Cardiac muscle cell (in vitro differentiated cells and primary cell): ENCODE data around the gene INPP5B. TPM values are rescaled to one million over a fixed set of nuclear protein-coding genes. Genes with fewer than 3 reads are reported as not detected.
A peak's percentile ranks its signal among the peaks of the same experiment; 100 is the strongest.

Experiments used
- DNase-seq, 2 donors: peaks; one replicate each; pipeline versions ENCODE4 v3.0.0 to v3.0.0-alpha.2; 2010 to 2017; ENCODE audit warnings: low read depth in 1 of 2, low spot score in 1 of 2
- H3K27ac ChIP-seq: fragments of 200-600 bp; sonication (generic); 2 replicates; pipeline ENCODE4 v1.5.1; 2016
- H3K27me3 ChIP-seq: fragments of 200-600 bp; sonication (generic); 2 replicates; pipeline ENCODE4 v1.6.0; 2016; ENCODE audit warnings: control low read depth
- H3K36me3 ChIP-seq: fragments of 200-600 bp; sonication (generic); 2 replicates; pipeline ENCODE4 v1.5.1; 2016; ENCODE audit warnings: control low read depth
- H3K4me1 ChIP-seq: fragments of 200-600 bp; sonication (generic); 2 replicates; pipeline ENCODE4 v1.8.1; 2017; ENCODE audit warnings: low read depth, mild to moderate bottlenecking, mixed run types
- H3K4me3 ChIP-seq: fragments of 200-600 bp; sonication (generic); 2 replicates; pipeline ENCODE4 v1.5.1; 2016; ENCODE audit warnings: mild to moderate bottlenecking
- H3K9me3 ChIP-seq: fragments of 200-600 bp; sonication (generic); 2 replicates; pipeline ENCODE4 v1.5.1; 2017; ENCODE audit warnings: low read depth, mild to moderate bottlenecking, control low read depth
- CTCF ChIP-seq: IDR thresholded peaks from 2 replicates; pipeline ENCODE4 v1.5.1; 2012; ENCODE audit warnings: low read depth, mild to moderate bottlenecking, low read length
- polyA plus RNA-seq: library from polyadenylated mRNA; unstranded; fragments of >200 nt; fragmentation: Nextera tagmentation; extraction: Ambion mirVana; gene quantifications from 2 replicates; pipeline ENCODE4 v1.2.1, GENCODE V29; 2016
- total RNA-seq: library from RNA; depleted of rRNA; stranded (reverse); fragments of >200 nt; gene quantifications from 2 replicates; pipeline ENCODE4 v1.2.3, GENCODE V29; 2016

The INPP5B gene
- total and polyA plus RNA-seq, 2 experiments from 2014 or later: 9.9 to 18.4 TPM

GRCh38 chr1:37811027-37811655, 135.7 kb downstream of the INPP5B start:
- TF ChIP-seq CTCF: peak; percentile 95
- no peaks in the 10 kb centered on the region for H3K9me3 ChIP-seq
- no peak overlapping the region for H3K4me3 ChIP-seq
- H3K27ac ChIP-seq: no peak overlapping the region
- peak; percentile 83 to 91 for DNase-seq
- H3K36me3 ChIP-seq: peaks cover 2% of the 10 kb centered on the region
- H3K27me3 ChIP-seq: no peaks in the 10 kb centered on the region
- H3K4me1 ChIP-seq: peaks cover 5% of the 10 kb centered on the region

Other genes with a start within 250 kb of the INPP5B start
- 0.14 TPM in 1 of 2 replicates, not detected in the other for gene EPHA10, start 181.9 kb downstream of the INPP5B start, total RNA-seq
- 0.38 TPM in 1 of 2 replicates, not detected in the other for gene EPHA10, start 181.9 kb downstream of the INPP5B start, polyA plus RNA-seq
- 1.3 and 5.4 TPM in 2 replicates for gene MANEAL, start 153.2 kb downstream of the INPP5B start, total RNA-seq
- 1.7 and 4.1 TPM in 2 replicates for gene MANEAL, start 153.2 kb downstream of the INPP5B start, polyA plus RNA-seq
- 104 and 130 TPM in 2 replicates for gene C1orf122, start 139.3 kb downstream of the INPP5B start, total RNA-seq
- gene C1orf122, start 139.3 kb downstream of the INPP5B start, polyA plus RNA-seq: 105 and 174 TPM in 2 replicates
- gene YRDC, start 138.8 kb downstream of the INPP5B start, total RNA-seq: 9.7 and 17.2 TPM in 2 replicates
- gene YRDC, start 138.8 kb downstream of the INPP5B start, polyA plus RNA-seq: 20.0 and 22.2 TPM in 2 replicates
- gene MTF1, start 87.5 kb downstream of the INPP5B start, total RNA-seq: 1.5 and 1.6 TPM in 2 replicates
- 5.7 and 9.3 TPM in 2 replicates for gene MTF1, start 87.5 kb downstream of the INPP5B start, polyA plus RNA-seq
- gene SF3A3, start 43.0 kb upstream of the INPP5B start, total RNA-seq: 48.0 and 51.1 TPM in 2 replicates
- 47.7 and 58.9 TPM in 2 replicates for gene SF3A3, start 43.0 kb upstream of the INPP5B start, polyA plus RNA-seq
- gene FHL3, start 58.5 kb upstream of the INPP5B start, total RNA-seq: 27.5 and 47.4 TPM in 2 replicates
- 33.0 and 38.6 TPM in 2 replicates for gene FHL3, start 58.5 kb upstream of the INPP5B start, polyA plus RNA-seq
- gene UTP11, start 65.7 kb upstream of the INPP5B start, total RNA-seq: 55.4 and 57.7 TPM in 2 replicates
- gene UTP11, start 65.7 kb upstream of the INPP5B start, polyA plus RNA-seq: 42.7 and 57.0 TPM in 2 replicates
- 0.30 TPM in 1 of 2 replicates, not detected in the other for gene POU3F1, start 99.7 kb upstream of the INPP5B start, total RNA-seq
- 0.07 TPM in 1 of 2 replicates, not detected in the other for gene POU3F1, start 99.7 kb upstream of the INPP5B start, polyA plus RNA-seq